ENCODE results near the gene HSPA1A. TPM values are rescaled to one million over a fixed set of nuclear protein-coding genes. Genes with fewer than 3 reads are reported as not detected.

The HSPA1A gene
- total and polyA plus RNA-seq, 9 of the 15 experiments (the other 6 are each of a cell fraction or from before 2014, with no cell fraction given) = 2.2 to 273 (median 107) TPM

DNA sequence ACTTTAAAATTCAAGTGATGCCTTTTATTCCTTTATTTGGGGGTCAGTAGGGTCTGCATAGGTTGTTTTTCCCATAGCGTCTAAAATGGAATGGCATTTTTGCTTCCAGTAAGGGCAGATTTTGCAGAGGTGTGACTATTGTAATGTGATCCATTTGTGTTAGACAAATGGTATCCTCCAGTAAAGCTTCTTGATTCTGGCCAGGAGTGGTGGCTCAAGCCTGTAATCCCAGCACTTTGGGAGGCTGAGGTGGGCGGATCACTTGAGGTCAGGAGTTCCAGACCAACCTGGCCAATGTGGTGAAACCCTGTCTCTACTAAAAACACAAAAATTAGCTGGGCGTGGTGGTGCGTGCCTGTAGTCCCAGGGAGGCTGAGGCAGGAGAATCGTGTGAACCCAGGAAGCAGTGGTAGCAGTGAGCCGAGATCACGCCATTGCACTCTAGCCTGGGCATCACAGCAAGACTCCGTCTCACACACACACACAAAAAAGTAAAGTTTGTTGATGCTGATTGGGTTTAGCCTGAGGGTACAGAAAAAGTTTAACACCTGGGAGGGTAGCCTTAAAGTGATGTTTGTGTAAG lies 2.7 kb downstream of the HSPA1A start (continued):
- TF ChIP-seq FOXK1 (CRISPR knock-in tag; IDR thresholded peaks at IDR 0.05; ENCODE audit: borderline replicate concordance) = peak; percentile 77; the same call in 1 of the 2 replicates
- TF ChIP-seq, protein P1, sequence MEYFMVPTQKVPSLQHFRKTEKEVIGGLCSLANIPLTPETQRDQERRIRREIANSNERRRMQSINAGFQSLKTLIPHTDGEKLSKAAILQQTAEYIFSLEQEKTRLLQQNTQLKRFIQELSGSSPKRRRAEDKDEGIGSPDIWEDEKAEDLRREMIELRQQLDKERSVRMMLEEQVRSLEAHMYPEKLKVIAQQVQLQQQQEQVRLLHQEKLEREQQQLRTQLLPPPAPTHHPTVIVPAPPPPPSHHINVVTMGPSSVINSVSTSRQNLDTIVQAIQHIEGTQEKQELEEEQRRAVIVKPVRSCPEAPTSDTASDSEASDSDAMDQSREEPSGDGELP (CRISPR knock-in tag; IDR thresholded peaks at IDR 0.05; ENCODE audit: borderline replicate concordance) = peak; percentile 50; the same call in 1 of the 2 replicates
- peak; percentile 76; the same call in 1 of the 2 replicates for TF ChIP-seq HLTF (IDR thresholded peaks at IDR 0.05)
- TF ChIP-seq SREBF1 (IDR thresholded peaks at IDR 0.05; ENCODE audit: borderline replicate concordance, low read depth, low read length) = 0 out of 2 replicates have a peak, but pooled peaks have one; percentile 14
- TF ChIP-seq ELF4 (CRISPR knock-in tag; IDR thresholded peaks at IDR 0.05) = peak; percentile 48
- peak; percentile 26; the same call in 1 of the 2 replicates for TF ChIP-seq CXXC5 (CRISPR knock-in tag; IDR thresholded peaks at IDR 0.05)
- TF ChIP-seq ZNF121 (CRISPR knock-in tag; conservative IDR thresholded peaks at IDR 0.05) = peak; percentile 91
- TF ChIP-seq POLR3A (IDR thresholded peaks at IDR 0.05; ENCODE audit: borderline replicate concordance, extremely low read depth, insufficient read depth, insufficient read length) = peak; percentile 40
- 0 out of 2 replicates have a peak, but pooled peaks have one; percentile 47 for TF ChIP-seq ZNF695 (CRISPR knock-in tag; IDR thresholded peaks at IDR 0.05)
- TF ChIP-seq, protein P2, sequence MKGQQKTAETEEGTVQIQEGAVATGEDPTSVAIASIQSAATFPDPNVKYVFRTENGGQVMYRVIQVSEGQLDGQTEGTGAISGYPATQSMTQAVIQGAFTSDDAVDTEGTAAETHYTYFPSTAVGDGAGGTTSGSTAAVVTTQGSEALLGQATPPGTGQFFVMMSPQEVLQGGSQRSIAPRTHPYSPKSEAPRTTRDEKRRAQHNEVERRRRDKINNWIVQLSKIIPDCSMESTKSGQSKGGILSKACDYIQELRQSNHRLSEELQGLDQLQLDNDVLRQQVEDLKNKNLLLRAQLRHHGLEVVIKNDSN (CRISPR knock-in tag; IDR thresholded peaks at IDR 0.05) = peak; percentile 24; the same call in 1 of the 2 replicates
- TF ChIP-seq HDAC2 (IDR thresholded peaks at IDR 0.05) = 0 out of 2 replicates have a peak, but pooled peaks have one; percentile 2
- TF ChIP-seq, protein P3, sequence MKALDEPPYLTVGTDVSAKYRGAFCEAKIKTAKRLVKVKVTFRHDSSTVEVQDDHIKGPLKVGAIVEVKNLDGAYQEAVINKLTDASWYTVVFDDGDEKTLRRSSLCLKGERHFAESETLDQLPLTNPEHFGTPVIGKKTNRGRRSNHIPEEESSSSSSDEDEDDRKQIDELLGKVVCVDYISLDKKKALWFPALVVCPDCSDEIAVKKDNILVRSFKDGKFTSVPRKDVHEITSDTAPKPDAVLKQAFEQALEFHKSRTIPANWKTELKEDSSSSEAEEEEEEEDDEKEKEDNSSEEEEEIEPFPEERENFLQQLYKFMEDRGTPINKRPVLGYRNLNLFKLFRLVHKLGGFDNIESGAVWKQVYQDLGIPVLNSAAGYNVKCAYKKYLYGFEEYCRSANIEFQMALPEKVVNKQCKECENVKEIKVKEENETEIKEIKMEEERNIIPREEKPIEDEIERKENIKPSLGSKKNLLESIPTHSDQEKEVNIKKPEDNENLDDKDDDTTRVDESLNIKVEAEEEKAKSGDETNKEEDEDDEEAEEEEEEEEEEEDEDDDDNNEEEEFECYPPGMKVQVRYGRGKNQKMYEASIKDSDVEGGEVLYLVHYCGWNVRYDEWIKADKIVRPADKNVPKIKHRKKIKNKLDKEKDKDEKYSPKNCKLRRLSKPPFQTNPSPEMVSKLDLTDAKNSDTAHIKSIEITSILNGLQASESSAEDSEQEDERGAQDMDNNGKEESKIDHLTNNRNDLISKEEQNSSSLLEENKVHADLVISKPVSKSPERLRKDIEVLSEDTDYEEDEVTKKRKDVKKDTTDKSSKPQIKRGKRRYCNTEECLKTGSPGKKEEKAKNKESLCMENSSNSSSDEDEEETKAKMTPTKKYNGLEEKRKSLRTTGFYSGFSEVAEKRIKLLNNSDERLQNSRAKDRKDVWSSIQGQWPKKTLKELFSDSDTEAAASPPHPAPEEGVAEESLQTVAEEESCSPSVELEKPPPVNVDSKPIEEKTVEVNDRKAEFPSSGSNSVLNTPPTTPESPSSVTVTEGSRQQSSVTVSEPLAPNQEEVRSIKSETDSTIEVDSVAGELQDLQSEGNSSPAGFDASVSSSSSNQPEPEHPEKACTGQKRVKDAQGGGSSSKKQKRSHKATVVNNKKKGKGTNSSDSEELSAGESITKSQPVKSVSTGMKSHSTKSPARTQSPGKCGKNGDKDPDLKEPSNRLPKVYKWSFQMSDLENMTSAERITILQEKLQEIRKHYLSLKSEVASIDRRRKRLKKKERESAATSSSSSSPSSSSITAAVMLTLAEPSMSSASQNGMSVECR (CRISPR knock-in tag; IDR thresholded peaks at IDR 0.05) = peak; percentile 56; the same call in 1 of the 2 replicates
- peak; percentile 58; the same call in 1 of the 2 replicates for TF ChIP-seq ZNF436 (CRISPR knock-in tag; IDR thresholded peaks at IDR 0.05)
- TF ChIP-seq HEY1 (CRISPR knock-in tag; IDR thresholded peaks at IDR 0.05; ENCODE audit: borderline replicate concordance) = peak; percentile 64
